ENCODE results near the gene GALK2.
"Not testable (repeated sequence)": the region's sequence is repeated elsewhere in the genome, so short reads cannot be mapped to it uniquely, and the experiment has no call there.

Gene GALK2

DNA sequence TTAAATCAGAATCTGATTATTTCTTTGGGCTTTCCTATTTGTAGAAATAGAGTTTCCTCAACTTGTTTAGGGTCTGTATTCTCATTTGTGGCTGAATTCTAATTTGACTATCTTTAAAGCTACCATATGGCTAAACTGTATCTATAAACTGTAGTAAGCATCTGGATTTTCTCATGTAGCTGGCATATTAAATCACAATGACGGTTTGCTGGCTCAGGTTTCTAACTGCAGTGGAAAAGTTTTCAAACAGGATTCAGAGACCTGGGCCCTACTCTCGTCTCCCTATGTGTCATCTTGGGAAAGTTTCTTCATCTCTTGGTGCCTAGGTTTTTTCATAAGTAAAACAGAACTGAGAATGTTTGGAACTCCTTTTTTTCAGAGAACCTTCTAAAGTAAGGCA, 68.3 kb downstream of the GALK2 start:
- H3K27ac ChIP-seq (ENCODE audit: insufficient read depth, low read length, poor library complexity, severe bottlenecking), result no peak overlapping the region
- peaks cover 20% of the 10 kb centered on the region for H3K36me3 ChIP-seq (ENCODE audit: control insufficient read depth, insufficient read depth, low read length)
- H3K4me1 ChIP-seq (ENCODE audit: control insufficient read depth, insufficient read depth, low read length, poor library complexity, severe bottlenecking), result no peaks in the 10 kb centered on the region
- H3K9me3 ChIP-seq (ENCODE audit: control insufficient read depth, low read length), result no peaks in the 10 kb centered on the region
- no peak for DNase-seq
- no peaks in the 10 kb centered on the region for H3K27me3 ChIP-seq (replicated peaks; ENCODE audit: control insufficient read depth, insufficient read depth, low read length, poor library complexity, severe bottlenecking)
- no peak overlapping the region for H3K4me3 ChIP-seq (ENCODE audit: insufficient read depth, low read depth, low read length, poor library complexity, severe bottlenecking)

- H3K27me3 ChIP-seq (replicated peaks; ENCODE audit: control insufficient read depth, insufficient read depth, low read length, poor library complexity, severe bottlenecking), result no peaks in the 10 kb centered on the region
- H3K27ac ChIP-seq (ENCODE audit: insufficient read depth, low read length, poor library complexity, severe bottlenecking), result no peak overlapping the region
- no peak for DNase-seq
- H3K9me3 ChIP-seq (ENCODE audit: control insufficient read depth, low read length), result no peaks in the 10 kb centered on the region
- H3K4me1 ChIP-seq (ENCODE audit: control insufficient read depth, insufficient read depth, low read length, poor library complexity, severe bottlenecking), result no peaks in the 10 kb centered on the region
- H3K36me3 ChIP-seq (ENCODE audit: control insufficient read depth, insufficient read depth, low read length), result peaks cover 22% of the 10 kb centered on the region
- no peak overlapping the region for H3K4me3 ChIP-seq (ENCODE audit: insufficient read depth, low read depth, low read length, poor library complexity, severe bottlenecking)
Measured at GRCh38 chr15:49239105-49239504, 69.1 kb downstream of the GALK2 start.

- no peaks in the 10 kb centered on the region for H3K27me3 ChIP-seq (replicated peaks; ENCODE audit: control insufficient read depth, insufficient read depth, low read length, poor library complexity, severe bottlenecking)
- no peak overlapping the region for H3K4me3 ChIP-seq (ENCODE audit: insufficient read depth, low read depth, low read length, poor library complexity, severe bottlenecking)
- H3K4me1 ChIP-seq (ENCODE audit: control insufficient read depth, insufficient read depth, low read length, poor library complexity, severe bottlenecking), result no peaks in the 10 kb centered on the region
- peaks cover 27% of the 10 kb centered on the region for H3K36me3 ChIP-seq (ENCODE audit: control insufficient read depth, insufficient read depth, low read length)
- H3K27ac ChIP-seq (ENCODE audit: insufficient read depth, low read length, poor library complexity, severe bottlenecking), result no peak overlapping the region
- no peak for DNase-seq
- H3K9me3 ChIP-seq (ENCODE audit: control insufficient read depth, low read length), result no peaks in the 10 kb centered on the region
Measured at GRCh38 chr15:49242820-49243219, 72.8 kb downstream of the GALK2 start.

DNA sequence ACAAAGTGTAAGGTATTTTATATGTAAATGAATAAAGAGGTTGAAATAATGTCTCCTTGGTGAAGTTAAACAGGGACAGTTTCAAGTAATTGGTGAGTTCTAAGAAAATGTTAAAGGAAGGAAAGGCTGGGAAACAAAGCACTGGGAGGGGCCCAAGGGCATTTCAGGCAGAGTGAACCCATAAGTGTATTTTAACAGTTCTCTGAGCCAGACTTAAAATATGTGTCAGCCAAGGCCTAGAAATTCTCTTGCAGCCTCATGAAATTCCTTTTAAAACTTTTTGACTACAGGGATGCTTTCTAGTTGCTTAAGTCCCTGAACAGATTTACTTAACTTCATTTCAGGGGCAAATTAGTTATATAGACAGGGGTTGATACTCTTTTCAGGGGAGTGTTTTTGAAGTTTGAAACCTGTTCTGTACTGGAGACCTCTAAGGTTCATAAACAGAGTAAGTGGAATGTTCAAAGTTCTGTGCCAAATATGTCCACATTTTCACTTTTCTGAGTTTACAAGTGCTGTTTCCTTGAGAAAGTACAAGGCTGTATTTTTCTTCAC, 77.6 kb downstream of the GALK2 start:
- H3K36me3 ChIP-seq (ENCODE audit: control insufficient read depth, insufficient read depth, low read length), result peaks cover 13% of the 10 kb centered on the region
- DNase-seq, result no peak
- H3K4me1 ChIP-seq (ENCODE audit: control insufficient read depth, insufficient read depth, low read length, poor library complexity, severe bottlenecking), result no peaks in the 10 kb centered on the region
- no peaks in the 10 kb centered on the region for H3K27me3 ChIP-seq (replicated peaks; ENCODE audit: control insufficient read depth, insufficient read depth, low read length, poor library complexity, severe bottlenecking)
- no peak overlapping the region for H3K27ac ChIP-seq (ENCODE audit: insufficient read depth, low read length, poor library complexity, severe bottlenecking)
- H3K9me3 ChIP-seq (ENCODE audit: control insufficient read depth, low read length), result no peaks in the 10 kb centered on the region
- H3K4me3 ChIP-seq (ENCODE audit: insufficient read depth, low read depth, low read length, poor library complexity, severe bottlenecking), result no peak overlapping the region

DNA sequence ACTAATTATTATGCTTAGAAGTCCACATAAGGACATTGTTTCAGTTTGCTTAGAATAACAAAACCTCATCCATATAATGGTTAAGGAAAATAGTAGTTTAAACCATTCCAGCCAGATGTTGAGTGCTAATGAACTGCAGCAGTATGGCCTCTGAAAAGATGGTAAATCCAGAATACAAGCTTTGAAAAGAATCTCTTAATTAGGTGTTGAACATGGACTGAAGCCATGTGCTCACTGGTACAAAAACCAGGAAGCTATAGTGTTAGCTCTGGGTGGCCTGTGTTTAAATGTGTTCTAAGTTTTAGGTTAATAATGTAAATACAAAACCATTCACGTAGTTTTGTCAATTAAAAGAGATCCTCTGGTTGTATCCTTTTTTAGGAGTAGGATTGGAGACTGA, 78.2 kb downstream of the GALK2 start:
- Histone ChIP-seq H3K4me1 (ENCODE audit: control insufficient read depth, insufficient read depth, low read length, poor library complexity, severe bottlenecking) (no peaks in the 10 kb centered on the region), H3K4me3 (ENCODE audit: insufficient read depth, low read depth, low read length, poor library complexity, severe bottlenecking) (no peak overlapping the region), H3K27ac (ENCODE audit: insufficient read depth, low read length, poor library complexity, severe bottlenecking) (no peak overlapping the region), H3K9me3 (ENCODE audit: control insufficient read depth, low read length) (no peaks in the 10 kb centered on the region), H3K27me3 (replicated peaks; ENCODE audit: control insufficient read depth, insufficient read depth, low read length, poor library complexity, severe bottlenecking) (no peaks in the 10 kb centered on the region), H3K36me3 (ENCODE audit: control insufficient read depth, insufficient read depth, low read length) (peaks cover 8% of the 10 kb centered on the region)
- DNase-seq, result no peak

- Histone ChIP-seq H3K4me1 (ENCODE audit: control insufficient read depth, insufficient read depth, low read length, poor library complexity, severe bottlenecking) (no peaks in the 10 kb centered on the region), H3K27ac (ENCODE audit: insufficient read depth, low read length, poor library complexity, severe bottlenecking) (no peak overlapping the region), H3K9me3 (ENCODE audit: control insufficient read depth, low read length) (no peaks in the 10 kb centered on the region), H3K27me3 (replicated peaks; ENCODE audit: control insufficient read depth, insufficient read depth, low read length, poor library complexity, severe bottlenecking) (no peaks in the 10 kb centered on the region), H3K36me3 (ENCODE audit: control insufficient read depth, insufficient read depth, low read length) (peaks cover 3% of the 10 kb centered on the region), H3K4me3 (ENCODE audit: insufficient read depth, low read depth, low read length, poor library complexity, severe bottlenecking) (no peak overlapping the region)
- DNase-seq, result no peak
Measured at GRCh38 chr15:49255966-49256759, 86.1 kb downstream of the GALK2 start.

- not testable (repeated sequence) for H3K27ac ChIP-seq (ENCODE audit: insufficient read depth, low read length, poor library complexity, severe bottlenecking); H3K27me3 ChIP-seq (replicated peaks; ENCODE audit: control insufficient read depth, insufficient read depth, low read length, poor library complexity, severe bottlenecking); H3K4me1 ChIP-seq (ENCODE audit: control insufficient read depth, insufficient read depth, low read length, poor library complexity, severe bottlenecking); H3K9me3 ChIP-seq (ENCODE audit: control insufficient read depth, low read length); DNase-seq; H3K4me3 ChIP-seq (ENCODE audit: insufficient read depth, low read depth, low read length, poor library complexity, severe bottlenecking); H3K36me3 ChIP-seq (ENCODE audit: control insufficient read depth, insufficient read depth, low read length)
Measured at GRCh38 chr15:49265117-49265516, 95.1 kb downstream of the GALK2 start.

DNA sequence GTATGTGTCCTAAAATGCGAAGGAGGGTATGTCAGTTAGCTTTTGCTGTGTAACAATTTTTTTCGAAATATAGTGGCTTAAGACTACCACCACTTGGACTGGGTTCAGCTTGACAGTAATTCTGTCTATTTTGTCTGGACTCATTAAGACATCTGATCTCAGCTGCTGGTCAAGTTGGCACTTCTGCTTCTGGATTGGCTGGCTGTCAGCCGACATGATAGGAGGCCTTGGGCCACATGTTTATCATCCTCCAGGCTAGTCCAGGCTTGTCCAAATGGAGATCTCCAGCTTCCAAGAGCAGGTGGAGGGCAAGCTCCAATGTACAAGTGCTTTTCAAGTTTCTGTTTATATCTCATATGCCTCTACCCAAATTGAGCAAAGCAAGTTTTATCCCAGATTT, 95.9 kb downstream of the GALK2 start:
- DNase-seq, result no peak
- Histone ChIP-seq H3K27ac (ENCODE audit: insufficient read depth, low read length, poor library complexity, severe bottlenecking) (no peak overlapping the region), H3K27me3 (replicated peaks; ENCODE audit: control insufficient read depth, insufficient read depth, low read length, poor library complexity, severe bottlenecking) (no peaks in the 10 kb centered on the region), H3K36me3 (ENCODE audit: control insufficient read depth, insufficient read depth, low read length) (no peaks in the 10 kb centered on the region), H3K9me3 (ENCODE audit: control insufficient read depth, low read length) (no peaks in the 10 kb centered on the region), H3K4me1 (ENCODE audit: control insufficient read depth, insufficient read depth, low read length, poor library complexity, severe bottlenecking) (no peaks in the 10 kb centered on the region), H3K4me3 (ENCODE audit: insufficient read depth, low read depth, low read length, poor library complexity, severe bottlenecking) (no peak overlapping the region)

- no peak for DNase-seq
- Histone ChIP-seq H3K36me3 (ENCODE audit: control insufficient read depth, insufficient read depth, low read length) (no peaks in the 10 kb centered on the region), H3K9me3 (ENCODE audit: control insufficient read depth, low read length) (no peaks in the 10 kb centered on the region), H3K27ac (ENCODE audit: insufficient read depth, low read length, poor library complexity, severe bottlenecking) (no peak overlapping the region), H3K4me1 (ENCODE audit: control insufficient read depth, insufficient read depth, low read length, poor library complexity, severe bottlenecking) (no peaks in the 10 kb centered on the region), H3K4me3 (ENCODE audit: insufficient read depth, low read depth, low read length, poor library complexity, severe bottlenecking) (no peak overlapping the region), H3K27me3 (replicated peaks; ENCODE audit: control insufficient read depth, insufficient read depth, low read length, poor library complexity, severe bottlenecking) (no peaks in the 10 kb centered on the region)
Measured at GRCh38 chr15:49270541-49271421, 100.7 kb downstream of the GALK2 start.

All from effector memory CD4-positive, alpha-beta T cell (primary cell).